ENCODE measurements around the gene RTCA.

Gene RTCA

DNA sequence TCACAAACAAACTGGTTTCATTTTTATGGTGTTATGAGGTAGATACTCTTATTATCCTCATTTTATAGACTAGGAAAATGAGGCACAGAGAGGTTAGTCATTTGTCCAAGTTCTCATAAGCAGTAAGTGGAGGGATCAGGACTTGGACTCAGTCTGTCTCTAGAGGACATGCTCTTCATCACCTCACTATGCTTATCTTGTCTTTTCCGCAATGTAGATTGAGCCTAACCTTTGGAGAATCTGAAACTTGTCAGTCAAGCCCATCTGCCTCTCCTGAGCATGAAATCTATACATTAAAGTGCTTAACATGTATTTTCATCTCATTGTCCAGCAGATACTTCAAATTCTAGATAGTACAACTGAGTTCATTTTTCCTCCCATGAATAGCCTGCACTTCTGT, 74.5 kb downstream of the RTCA start:
- Histone ChIP-seq H3K36me3 (ENCODE audit: insufficient read depth, low read length) (no peaks in the 10 kb centered on the region), H2AFZ (ENCODE audit: low read length, unreplicated experiment) (no peak overlapping the region), H3K4me1 (ENCODE audit: control insufficient read depth, insufficient read depth, low read length, unreplicated experiment) (no peaks in the 10 kb centered on the region), H3K27me3 (ENCODE audit: insufficient read depth, low read length) (peaks cover 3% of the 10 kb centered on the region; the same call in 1 of the 2 replicates), H3K27ac (ENCODE audit: low read depth, low read length) (no peak overlapping the region), H3K79me2 (ENCODE audit: control insufficient read depth, insufficient read depth, low read length, unreplicated experiment) (no peaks in the 10 kb centered on the region), H3K4me3 (ENCODE audit: low read depth, low read length) (no peak overlapping the region)

DNA sequence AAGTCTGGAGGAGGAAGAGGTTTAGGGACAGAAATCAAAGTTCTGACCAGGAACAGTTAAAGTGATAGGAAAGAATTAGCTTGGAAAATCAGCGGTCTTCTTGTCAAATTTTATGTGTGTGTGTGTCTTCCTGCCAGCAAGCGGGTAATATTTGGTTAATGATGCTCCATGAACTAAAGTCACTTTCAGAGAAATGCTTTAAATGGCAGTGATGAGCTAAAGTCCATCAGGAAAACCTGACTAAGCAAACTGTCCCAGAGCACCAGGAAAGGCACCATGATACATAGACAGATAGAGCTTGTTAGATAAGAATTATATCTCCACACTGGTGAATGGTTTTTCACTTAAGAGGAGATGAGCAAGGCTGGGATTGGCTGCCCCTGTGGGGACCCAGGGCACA, 76.3 kb downstream of the RTCA start:
- Histone ChIP-seq H3K4me3 (ENCODE audit: low read depth, low read length) (no peak overlapping the region), H3K4me1 (ENCODE audit: control insufficient read depth, insufficient read depth, low read length, unreplicated experiment) (peaks cover 5% of the 10 kb centered on the region), H3K27me3 (ENCODE audit: insufficient read depth, low read length) (no peaks in the 10 kb centered on the region; the same call in 1 of the 2 replicates), H3K79me2 (ENCODE audit: control insufficient read depth, insufficient read depth, low read length, unreplicated experiment) (no peaks in the 10 kb centered on the region), H2AFZ (ENCODE audit: low read length, unreplicated experiment) (no peak overlapping the region), H3K36me3 (ENCODE audit: insufficient read depth, low read length) (no peaks in the 10 kb centered on the region), H3K27ac (ENCODE audit: low read depth, low read length) (no peak overlapping the region)
